Spleen (tissue), 11 donors: ENCODE results near the gene ABCC3. TPM values are rescaled to one million over a fixed set of nuclear protein-coding genes. Genes with fewer than 3 reads are reported as not detected.

Experiments used
- DNase-seq: peaks from one replicate; pipeline ENCODE4 v3.0.0-alpha.2; 2020
- H3K27ac ChIP-seq, 8 donors: fragments of 200-600 bp; sonication (generic) in 7 of 8; 1 replicate in 4 of 8; 2 replicates in 4 of 8; pipeline versions ENCODE4 v1.5.0 to v1.8.0; 2016 to 2021; ENCODE audit warnings: inconsistent platforms in 4 of 8, mild to moderate bottlenecking in 4 of 8, moderate library complexity in 1 of 8
- H3K27me3 ChIP-seq, 7 donors: fragments of 200-600 bp; sonication (generic) in 6 of 7; replicated peaks in 1 of 7; 1 replicate in 4 of 7; 2 replicates in 3 of 7; pipeline versions ENCODE4 v1.5.0 to v1.8.0; 2016 to 2021; ENCODE audit warnings: inconsistent platforms in 3 of 7, mild to moderate bottlenecking in 1 of 7
- H3K36me3 ChIP-seq, 6 donors: fragments of 200-600 bp; sonication (generic) in 5 of 6; 1 replicate in 4 of 6; 2 replicates in 2 of 6; pipeline versions ENCODE4 v1.5.0 to v1.8.0; 2016 to 2021; ENCODE audit warnings: inconsistent platforms in 2 of 6
- H3K4me1 ChIP-seq, 6 donors: fragments of 200-600 bp; sonication (generic) in 5 of 6; 1 replicate in 3 of 6; 2 replicates in 3 of 6; pipeline versions ENCODE4 v1.5.0 to v1.8.0; 2016 to 2021; ENCODE audit warnings: inconsistent platforms in 3 of 6
- H3K4me3 ChIP-seq, 8 donors: fragments of 200-600 bp; sonication (generic) in 7 of 8; 1 replicate in 4 of 8; 2 replicates in 4 of 8; pipeline versions ENCODE4 v1.5.0 to v1.8.0; 2016 to 2021; ENCODE audit warnings: inconsistent platforms in 4 of 8, mild to moderate bottlenecking in 4 of 8, moderate library complexity in 2 of 8
- H3K9me3 ChIP-seq, 8 donors: fragments of 200-600 bp; sonication (generic) in 7 of 8; 1 replicate in 4 of 8; 2 replicates in 4 of 8; pipeline versions ENCODE4 v1.5.0 to v1.8.0; 2016 to 2021; ENCODE audit warnings: inconsistent platforms in 4 of 8
- CTCF ChIP-seq, 11 experiments: fragments of 200-600 bp in 7 of 11; fragments of 450-650 bp in 4 of 11; sonication (generic) in 4 of 11; IDR thresholded peaks in 8 of 11; conservative IDR thresholded peaks in 3 of 11; 1 replicate in 7 of 11; 2 replicates in 4 of 11; pipeline versions ENCODE4 v1.4.0 to v1.8.0; 2016 to 2021; ENCODE audit warnings: antibody characterized with exemption in 11 of 11, inconsistent platforms in 4 of 11, mild to moderate bottlenecking in 1 of 11
- POLR2A ChIP-seq, 3 donors: fragments of 450-650 bp; IDR thresholded peaks; one replicate each; pipeline ENCODE4 v1.5.1; 2017; ENCODE audit warnings: antibody characterized with exemption in 3 of 3, mild to moderate bottlenecking in 1 of 3
- POLR2AphosphoS5 ChIP-seq, 3 donors: sonication (generic); formaldehyde crosslinking; IDR thresholded peaks; one replicate each; pipeline ENCODE4 v1.5.1; 2017; ENCODE audit warnings: antibody characterized with exemption in 3 of 3
- WGBS, 5 donors: extraction: QIAGEN DNeasy Blood & Tissue Kit in 3 of 5; methylation state at CpG; one replicate each; pipeline versions ENCODE4 v1.1.5 to v1.1.7; 2013 to 2018; 5-methylcytosine and 5-hydroxymethylcytosine counted together
- intact Hi-C: fragments of 100-400 bp; cut with DNase I; formaldehyde crosslinking; loops from one replicate; pipeline ENCODE4 v1.15.0; 2023; ENCODE audit warnings: low total_unique reads
- polyA plus RNA-seq, 3 donors: library from polyadenylated mRNA; stranded (reverse); fragments of 200-250 nt; gene quantifications; one replicate each; pipeline ENCODE4 v1.2.1, GENCODE V29; 2013
- total RNA-seq, 7 donors: library from RNA; depleted of rRNA in 3 of 7; stranded (reverse); fragments of >200 nt in 3 of 7; fragmentation: NEBNext Ultra II Directional in 4 of 7; extraction: Animal tissue kit (Norgen Biotek cat#: 25700) in 4 of 7; gene quantifications; one replicate each; pipeline versions ENCODE4 v1.1.0 to v1.2.1, GENCODE V29; 2016 to 2021
- donor health status: healthy with polysubstance abuse.
- donor health status: DM: no; HTN: no; CAD: no; lungs with moderate emphysema.
- donor health status: DM: no; HTN: no; CAD: no.
- donor health status: Bipolar disorder and iron deficiency.
- donor health status: healthy.
- donor health status: DM: no; HTN: no; CAD: no.
- donor health status: DM: yes; HTN: yes; CAD: no.

Gene ABCC3
- total and polyA plus RNA-seq, 10 donors, result 8.6 to 37.1 (median 30.0) TPM

GRCh38 chr17:50688245-50688644, 53.6 kb downstream of the ABCC3 start:
- no peak for TF ChIP-seq CTCF (IDR thresholded peaks at IDR 0.05 in 8 of 11, conservative IDR thresholded peaks at IDR 0.05 in 3 of 11)
- TF ChIP-seq POLR2AphosphoS5 (IDR thresholded peaks at IDR 0.05), result no peak
- no peak for TF ChIP-seq POLR2A (IDR thresholded peaks at IDR 0.05)
- 91 to 97% (median 93%) methylated on average over 3 of the region's 3 CpGs for WGBS, 5 donors
- Histone ChIP-seq H3K4me3 (no peak overlapping the region), H3K4me1 (peaks cover 0 to 21% (median 3%) of the 10 kb centered on the region in 6 donors), H3K36me3 (peaks cover 0 to 18% (median 10%) of the 10 kb centered on the region in 6 donors), H3K9me3 (no peaks in the 10 kb centered on the region), H3K27me3 (no peaks in the 10 kb centered on the region), H3K27ac (no peak overlapping the region)
- intact Hi-C loops, result no loop called here
- no peak for DNase-seq

- no peak for DNase-seq
- H3K9me3 ChIP-seq, result no peaks in the 10 kb centered on the region
- H3K4me3 ChIP-seq, result no peak overlapping the region
- H3K27me3 ChIP-seq, result no peaks in the 10 kb centered on the region
- peaks cover 0 to 28% (median 20%) of the 10 kb centered on the region in 6 donors for H3K36me3 ChIP-seq
- intact Hi-C loops, result no loop called here
- WGBS, 5 donors, result 51 to 63% (median 59%) methylated on average over 4 of the region's 4 CpGs
- no peak for TF ChIP-seq POLR2AphosphoS5 (IDR thresholded peaks at IDR 0.05)
- no peak for TF ChIP-seq CTCF (IDR thresholded peaks at IDR 0.05 in 8 of 11, conservative IDR thresholded peaks at IDR 0.05 in 3 of 11)
- no peak for TF ChIP-seq POLR2A (IDR thresholded peaks at IDR 0.05)
- H3K4me1 ChIP-seq, result peaks cover 0 to 21% (median 3%) of the 10 kb centered on the region in 6 donors
- no peak overlapping the region for H3K27ac ChIP-seq
Measured at GRCh38 chr17:50689251-50689650, 54.6 kb downstream of the ABCC3 start.

- no peak for TF ChIP-seq CTCF (IDR thresholded peaks at IDR 0.05 in 8 of 11, conservative IDR thresholded peaks at IDR 0.05 in 3 of 11)
- TF ChIP-seq POLR2A (IDR thresholded peaks at IDR 0.05), result no peak
- no peak for TF ChIP-seq POLR2AphosphoS5 (IDR thresholded peaks at IDR 0.05)
- H3K4me3 ChIP-seq, result no peak overlapping the region
- WGBS, 5 donors, result 83 to 88% (median 87%) methylated on average over 14 to 19 of the region's 19 CpGs
- H3K4me1 ChIP-seq, result peaks cover 0 to 21% (median 5%) of the 10 kb centered on the region in 6 donors
- H3K36me3 ChIP-seq, result peaks cover 0 to 38% (median 28%) of the 10 kb centered on the region in 6 donors
- DNase-seq, result no peak
- H3K9me3 ChIP-seq, result no peaks in the 10 kb centered on the region
- no peak overlapping the region for H3K27ac ChIP-seq
- H3K27me3 ChIP-seq, result no peaks in the 10 kb centered on the region
- intact Hi-C loops, result no loop called here
Measured at GRCh38 chr17:50689956-50690886, 55.5 kb downstream of the ABCC3 start.

GRCh38 chr17:50690887-50691549, 56.3 kb downstream of the ABCC3 start:
- Histone ChIP-seq H3K4me1 (peaks cover 0 to 21% (median 7%) of the 10 kb centered on the region in 6 donors), H3K4me3 (no peak overlapping the region), H3K27ac (no peak overlapping the region), H3K9me3 (no peaks in the 10 kb centered on the region), H3K27me3 (no peaks in the 10 kb centered on the region), H3K36me3 (peaks cover 4 to 46% (median 35%) of the 10 kb centered on the region in 6 donors)
- TF ChIP-seq POLR2A (IDR thresholded peaks at IDR 0.05), result no peak
- no peak for TF ChIP-seq POLR2AphosphoS5 (IDR thresholded peaks at IDR 0.05)
- TF ChIP-seq CTCF (IDR thresholded peaks at IDR 0.05 in 8 of 11, conservative IDR thresholded peaks at IDR 0.05 in 3 of 11), result no peak
- DNase-seq, result no peak
- WGBS, 5 donors, result 63 to 77% (median 73%) methylated on average over 9 of the region's 9 CpGs
- intact Hi-C loops, result no loop called here
